ENCODE data around the gene C21orf58. TPM values are rescaled to one million over a fixed set of nuclear protein-coding genes. Genes with fewer than 3 reads are reported as not detected.
A peak's percentile ranks its signal among the peaks of the same experiment; 100 is the strongest.

Gene C21orf58
- polyA plus RNA-seq, 3 donors, result 0.15 to 0.73 (median 0.21) TPM

DNA sequence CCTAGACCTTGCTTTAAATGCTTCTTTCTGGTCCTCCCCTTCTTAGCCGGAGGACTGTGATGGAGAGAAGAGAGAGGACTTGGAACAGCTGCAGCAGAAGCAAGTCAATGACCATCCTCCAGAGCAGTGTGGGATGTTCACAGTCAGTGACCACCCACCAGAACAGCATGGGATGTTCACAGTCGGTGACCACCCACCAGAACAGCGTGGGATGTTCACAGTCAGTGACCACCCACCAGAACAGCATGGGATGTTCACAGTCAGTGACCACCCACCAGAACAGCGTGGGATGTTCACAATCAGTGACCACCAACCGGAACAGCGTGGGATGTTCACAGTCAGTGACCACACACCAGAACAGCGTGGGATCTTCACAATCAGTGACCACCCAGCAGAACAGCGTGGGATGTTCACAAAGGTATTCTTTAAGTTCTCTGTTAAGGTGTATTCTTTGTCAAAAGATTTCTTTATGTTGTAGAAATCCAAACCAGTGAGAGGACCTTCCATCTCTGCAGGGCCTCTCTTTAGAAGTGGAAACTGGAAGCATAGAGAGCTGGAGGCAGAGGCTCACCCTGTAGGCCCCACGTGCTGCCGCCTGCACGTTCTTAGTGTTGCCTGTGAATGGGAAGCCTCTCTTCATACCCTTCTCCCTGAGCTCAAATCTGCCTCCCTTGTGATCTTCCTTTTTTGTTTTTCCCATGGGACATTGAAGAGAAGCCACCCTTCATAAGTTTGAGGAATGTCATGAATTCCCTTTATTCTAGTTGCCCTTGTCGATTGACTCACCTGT lies 10.9 kb upstream of the C21orf58 start:
- no peak for DNase-seq
- H3K4me3 ChIP-seq (replicated peaks in 1 of 3; ENCODE audit: low read depth in 2 of 3, low read length in 3 of 3), result no peak overlapping the region
- peaks cover 53 to 89% of the 10 kb centered on the region in 2 donors for H3K36me3 ChIP-seq (replicated peaks in 1 of 2; ENCODE audit: control insufficient read depth in 1 of 2, insufficient read depth in 2 of 2, low read length in 2 of 2)
- H2AFZ ChIP-seq (ENCODE audit: insufficient read depth, low read depth, low read length, poor library complexity, severe bottlenecking), result no peak overlapping the region
- intact Hi-C loops (cut with micrococcal nuclease), result no loop called here
- Mint-ChIP-seq H3K27me3 (ENCODE audit: low read depth in 3 of 3) (no peaks in the 10 kb centered on the region), H3K27ac (peak overlapping the region in 4 of 7 donors; percentile 7 to 62 (median 16)), H3K4me1 (no peaks in the 10 kb centered on the region), H3K9me3 (no peaks in the 10 kb centered on the region), H3K36me3 (peaks cover 59 to 91% of the 10 kb centered on the region in 2 donors), H3K4me3 (no peak overlapping the region)
- WGBS (ENCODE audit: insufficient coverage), result 100% methylated on average over 2 of the region's 12 CpGs
- no peak overlapping the region for H3K9ac ChIP-seq (ENCODE audit: insufficient read depth, low read length, poor library complexity, severe bottlenecking)
- peaks cover 26% of the 10 kb centered on the region for H3K79me2 ChIP-seq (ENCODE audit: insufficient read depth, low read length)
- no peaks in the 10 kb centered on the region for H3K27me3 ChIP-seq (ENCODE audit: control insufficient read depth in 2 of 2, insufficient read depth in 2 of 2, low read length in 2 of 2)
- no peak overlapping the region for H3K27ac ChIP-seq (ENCODE audit: low read depth in 1 of 2, low read length in 2 of 2)
- H3K4me1 ChIP-seq (ENCODE audit: control insufficient read depth in 1 of 2, insufficient read depth in 2 of 2, low read length in 2 of 2), result no peaks in the 10 kb centered on the region
- no peak for TF ChIP-seq CTCF (IDR thresholded peaks at IDR 0.05)
- no peaks in the 10 kb centered on the region for H3K9me3 ChIP-seq (replicated peaks in 1 of 2; ENCODE audit: control insufficient read depth in 1 of 2, insufficient read depth in 1 of 2, low read length in 2 of 2)
- H4K20me1 ChIP-seq (ENCODE audit: insufficient read depth, low read length), result no peaks in the 10 kb centered on the region
- H3K4me2 ChIP-seq (replicated peaks; ENCODE audit: extremely low read depth, low read length, poor library complexity, severe bottlenecking), result no peak overlapping the region

GRCh38 chr21:46329796-46330195 lies 6.1 kb upstream of the C21orf58 start:
- Histone ChIP-seq H3K4me1 (ENCODE audit: control insufficient read depth in 1 of 2, insufficient read depth in 2 of 2, low read length in 2 of 2) (peaks cover 7 to 12% of the 10 kb centered on the region in 2 donors), H3K4me2 (replicated peaks; ENCODE audit: extremely low read depth, low read length, poor library complexity, severe bottlenecking) (no peak overlapping the region), H3K36me3 (replicated peaks in 1 of 2; ENCODE audit: control insufficient read depth in 1 of 2, insufficient read depth in 2 of 2, low read length in 2 of 2) (peaks cover 34 to 65% of the 10 kb centered on the region in 2 donors), H3K79me2 (ENCODE audit: insufficient read depth, low read length) (peaks cover 65% of the 10 kb centered on the region), H3K9me3 (replicated peaks in 1 of 2; ENCODE audit: control insufficient read depth in 1 of 2, insufficient read depth in 1 of 2, low read length in 2 of 2) (no peaks in the 10 kb centered on the region), H3K27me3 (ENCODE audit: control insufficient read depth in 2 of 2, insufficient read depth in 2 of 2, low read length in 2 of 2) (no peaks in the 10 kb centered on the region), H2AFZ (ENCODE audit: insufficient read depth, low read depth, low read length, poor library complexity, severe bottlenecking) (no peak overlapping the region), H3K9ac (ENCODE audit: insufficient read depth, low read length, poor library complexity, severe bottlenecking) (no peak overlapping the region), H3K27ac (ENCODE audit: low read depth in 1 of 2, low read length in 2 of 2) (no peak overlapping the region), H4K20me1 (ENCODE audit: insufficient read depth, low read length) (peaks cover 3% of the 10 kb centered on the region), H3K4me3 (replicated peaks in 1 of 3; ENCODE audit: low read depth in 2 of 3, low read length in 3 of 3) (no peak overlapping the region)
- DNase-seq, result no peak
- Mint-ChIP-seq H3K27ac (no peak overlapping the region), H3K36me3 (peaks cover 36 to 77% of the 10 kb centered on the region in 2 donors), H3K9me3 (no peaks in the 10 kb centered on the region), H3K4me3 (no peak overlapping the region), H3K4me1 (peaks cover 7% of the 10 kb centered on the region), H3K27me3 (ENCODE audit: low read depth in 3 of 3) (no peaks in the 10 kb centered on the region)
- 100% methylated on average over 2 of the region's 2 CpGs for WGBS (ENCODE audit: insufficient coverage)
- TF ChIP-seq CTCF (IDR thresholded peaks at IDR 0.05), result no peak
- intact Hi-C loops (cut with micrococcal nuclease), result loop anchor here in 1 of 2 donors (10.0 kb wide), 1 partner anchor 145 kb away; the partner anchor contains the start of gene SPATC1L
